HEK293T (cell line): ENCODE measurements around the gene CUX1.

Source experiments
- CTCF ChIA-PET: fragments of 350-600 bp; formaldehyde crosslinking; extraction: SDS; loops from one replicate; lab custom pipeline; 2021; ENCODE audit warnings: antibody characterized with exemption, inconsistent platforms; lab: Yijun Ruan, JAX
- POLR2A ChIA-PET: fragments of 350-600 bp; formaldehyde crosslinking; extraction: SDS; loops from one replicate; lab custom pipeline; 2020; ENCODE audit warnings: antibody characterized with exemption, inconsistent platforms; lab: Yijun Ruan, JAX
- DNase-seq: peaks from one replicate; pipeline ENCODE4 v3.0.0; 2012; ENCODE audit warnings: mixed read lengths; ENCODE audit errors: extremely low spot score
- ARNT ChIP-seq: fragments of 450-650 bp; IDR thresholded peaks from 2 replicates; pipeline ENCODE4 v1.6.1; 2017; ENCODE audit warnings: mild to moderate bottlenecking
- BHLHE40 ChIP-seq: fragments of 450-650 bp; IDR thresholded peaks from 2 replicates; pipeline ENCODE4 v1.6.1; 2016; ENCODE audit warnings: mild to moderate bottlenecking, moderate library complexity, borderline replicate concordance
- CTBP1 ChIP-seq: fragments of 450-650 bp; IDR thresholded peaks from 2 replicates; pipeline ENCODE4 v1.6.1; 2016; ENCODE audit warnings: borderline replicate concordance
- ELF4 ChIP-seq: fragments of 450-650 bp; IDR thresholded peaks from 2 replicates; pipeline ENCODE4 v1.6.1; 2017; ENCODE audit warnings: antibody characterized with exemption
- FOXA1 ChIP-seq: fragments of 450-650 bp; IDR thresholded peaks from 2 replicates; pipeline ENCODE4 v1.6.1; 2016; ENCODE audit warnings: mild to moderate bottlenecking
- FOXK2 ChIP-seq: fragments of 450-650 bp; IDR thresholded peaks from 2 replicates; pipeline ENCODE4 v1.6.1; 2016; ENCODE audit warnings: mild to moderate bottlenecking
- FOXM1 ChIP-seq: fragments of 450-650 bp; IDR thresholded peaks from 2 replicates; pipeline ENCODE4 v1.6.1; 2017; ENCODE audit warnings: mild to moderate bottlenecking, borderline replicate concordance
- HDGF ChIP-seq: fragments of 450-650 bp; IDR thresholded peaks from 2 replicates; pipeline ENCODE4 v1.6.1; 2017; ENCODE audit warnings: antibody characterized with exemption, borderline replicate concordance
- L3MBTL2 ChIP-seq: fragments of 450-650 bp; conservative IDR thresholded peaks from 2 replicates; pipeline ENCODE4 v1.6.1; 2016; ENCODE audit warnings: mild to moderate bottlenecking
- LEF1 ChIP-seq: fragments of 450-650 bp; IDR thresholded peaks from 2 replicates; pipeline ENCODE4 v1.6.1; 2017; ENCODE audit warnings: mild to moderate bottlenecking, borderline replicate concordance
- NFRKB ChIP-seq: fragments of 450-650 bp; IDR thresholded peaks from 2 replicates; pipeline ENCODE4 v1.6.1; 2016; ENCODE audit warnings: mild to moderate bottlenecking, moderate library complexity
- SP1 ChIP-seq: fragments of 450-650 bp; IDR thresholded peaks from 2 replicates; pipeline ENCODE4 v1.6.1; 2017
- SUZ12 ChIP-seq: fragments of 450-650 bp; IDR thresholded peaks from 2 replicates; pipeline ENCODE4 v1.6.1; 2016; ENCODE audit warnings: mild to moderate bottlenecking
- TARDBP ChIP-seq: fragments of 450-650 bp; IDR thresholded peaks from 2 replicates; pipeline ENCODE4 v1.6.1; 2016
- ZNF384 ChIP-seq: fragments of 450-650 bp; IDR thresholded peaks from 2 replicates; pipeline ENCODE4 v1.6.1; 2016
- TF ChIP-seq, protein P1 (sequence below): fragments of 450-650 bp; IDR thresholded peaks from 2 replicates; pipeline ENCODE4 v1.6.1; 2016

Gene CUX1

DNA sequence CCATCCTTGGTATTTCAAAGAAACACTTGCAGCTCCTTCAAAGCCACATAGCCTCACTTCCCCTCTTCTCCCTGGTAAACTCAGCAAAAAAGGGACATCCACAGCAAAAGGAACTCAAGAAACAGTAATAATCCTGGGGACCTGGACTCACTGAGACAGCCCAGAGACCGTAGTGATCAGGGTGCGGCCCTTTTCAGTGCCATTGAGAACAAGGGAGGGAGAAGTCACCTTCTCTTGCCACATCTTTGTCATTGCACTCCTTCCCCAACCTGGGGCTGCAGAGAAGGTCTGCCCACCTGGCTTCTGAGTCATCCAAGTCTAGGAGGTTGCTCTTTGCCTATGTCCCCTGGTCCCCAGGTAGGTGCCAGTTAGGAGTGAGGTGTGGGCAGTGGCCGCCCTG, 375.4 kb downstream of the CUX1 start:
- ChIA-PET POLR2A (no interaction called here), CTCF (no interaction called here)

DNA sequence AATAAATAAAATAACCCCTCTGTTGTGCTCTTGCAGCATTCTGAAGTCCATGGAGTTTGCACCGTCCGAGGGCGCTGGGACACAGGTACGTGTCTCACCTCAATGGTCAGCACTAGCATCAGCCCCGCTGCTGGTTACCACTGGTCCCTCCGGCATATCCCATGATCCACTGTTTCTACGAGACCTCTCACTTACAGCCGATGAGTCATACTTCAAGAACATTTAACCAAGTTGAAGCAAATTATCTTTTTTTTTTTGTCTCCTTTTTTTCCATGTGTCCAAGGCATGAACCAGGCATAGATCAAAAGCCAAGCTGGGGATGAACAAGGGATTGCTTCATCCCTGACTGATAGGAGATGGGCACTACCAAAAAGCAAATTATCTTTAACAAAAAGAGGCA, 376.4 kb downstream of the CUX1 start:
- POLR2A ChIA-PET, result no interaction called here
- CTCF ChIA-PET, result no interaction called here

More for the DNA sequence above, 375.4 kb downstream of the CUX1 start:
- no peak for DNase-seq
- TF ChIP-seq SUZ12, result no peak
- no peak for TF ChIP-seq CTBP1
- no peak for TF ChIP-seq ELF4
- no peak for TF ChIP-seq BHLHE40
- no peak for TF ChIP-seq FOXA1

DNA sequence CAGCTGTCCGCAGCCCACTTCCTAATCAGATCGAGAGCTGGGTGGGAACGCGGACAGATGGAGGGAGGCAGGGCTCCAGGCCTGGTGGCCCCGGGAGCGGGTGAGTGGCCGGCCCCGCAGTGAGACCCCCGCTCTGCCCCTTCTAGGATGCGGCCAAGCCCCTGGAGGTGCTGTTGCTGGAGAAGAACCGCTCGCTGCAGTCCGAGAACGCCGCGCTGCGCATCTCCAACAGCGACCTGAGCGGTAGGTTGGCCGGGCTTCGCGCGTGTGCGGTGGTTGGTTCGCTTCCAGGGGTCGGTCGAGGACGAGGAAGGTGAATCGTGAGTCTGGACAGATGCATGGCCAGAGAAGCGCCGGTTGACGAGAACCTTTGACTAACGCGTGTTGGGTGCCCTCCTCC, 377.9 kb downstream of the CUX1 start:
- TF ChIP-seq FOXM1 (no peak), HDGF (no peak), NFRKB (no peak), FOXA1 (no peak), ARNT (no peak), ZNF384 (no peak), ELF4 (no peak), TARDBP (no peak), FOXK2 (no peak), SP1 (no peak), L3MBTL2 (no peak), LEF1 (no peak), CTBP1 (no peak), SUZ12 (no peak), BHLHE40 (no peak)
- TF ChIP-seq, protein P1, sequence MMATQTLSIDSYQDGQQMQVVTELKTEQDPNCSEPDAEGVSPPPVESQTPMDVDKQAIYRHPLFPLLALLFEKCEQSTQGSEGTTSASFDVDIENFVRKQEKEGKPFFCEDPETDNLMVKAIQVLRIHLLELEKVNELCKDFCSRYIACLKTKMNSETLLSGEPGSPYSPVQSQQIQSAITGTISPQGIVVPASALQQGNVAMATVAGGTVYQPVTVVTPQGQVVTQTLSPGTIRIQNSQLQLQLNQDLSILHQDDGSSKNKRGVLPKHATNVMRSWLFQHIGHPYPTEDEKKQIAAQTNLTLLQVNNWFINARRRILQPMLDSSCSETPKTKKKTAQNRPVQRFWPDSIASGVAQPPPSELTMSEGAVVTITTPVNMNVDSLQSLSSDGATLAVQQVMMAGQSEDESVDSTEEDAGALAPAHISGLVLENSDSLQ, result no peak
- ChIA-PET POLR2A (no interaction called here), CTCF (no interaction called here)
- no peak for DNase-seq

More for the DNA sequence above, 376.4 kb downstream of the CUX1 start:
- TF ChIP-seq ZNF384, result no peak
- no peak for TF ChIP-seq HDGF
- no peak for TF ChIP-seq FOXK2
- DNase-seq, result no peak

DNA sequence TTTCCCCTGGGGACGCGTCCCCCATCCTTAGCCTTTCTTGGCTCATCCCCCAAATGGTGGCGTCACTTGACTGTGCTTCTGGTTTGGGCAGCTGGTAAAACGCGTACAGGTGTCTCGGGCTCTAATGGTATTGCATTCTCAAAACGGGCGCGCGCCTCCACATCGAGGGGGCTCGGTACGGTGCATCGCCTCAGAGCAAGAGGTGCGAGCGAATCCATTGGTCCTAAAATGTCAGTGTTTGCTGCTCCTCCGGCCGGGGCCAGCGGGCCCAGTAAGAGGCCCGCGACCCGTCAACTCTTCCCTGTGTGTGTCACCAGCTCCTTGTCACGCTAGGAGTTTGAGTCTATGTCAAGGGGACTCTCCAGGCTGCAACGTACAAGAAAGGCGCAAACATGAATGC, 378.6 kb downstream of the CUX1 start:
- TF ChIP-seq ARNT (no peak), SP1 (no peak), ZNF384 (no peak), FOXM1 (no peak), HDGF (no peak), SUZ12 (no peak), CTBP1 (no peak), NFRKB (no peak), L3MBTL2 (no peak), LEF1 (no peak), FOXK2 (no peak)
- POLR2A ChIA-PET, result no interaction called here
- CTCF ChIA-PET, result no interaction called here
- DNase-seq, result no peak

DNA sequence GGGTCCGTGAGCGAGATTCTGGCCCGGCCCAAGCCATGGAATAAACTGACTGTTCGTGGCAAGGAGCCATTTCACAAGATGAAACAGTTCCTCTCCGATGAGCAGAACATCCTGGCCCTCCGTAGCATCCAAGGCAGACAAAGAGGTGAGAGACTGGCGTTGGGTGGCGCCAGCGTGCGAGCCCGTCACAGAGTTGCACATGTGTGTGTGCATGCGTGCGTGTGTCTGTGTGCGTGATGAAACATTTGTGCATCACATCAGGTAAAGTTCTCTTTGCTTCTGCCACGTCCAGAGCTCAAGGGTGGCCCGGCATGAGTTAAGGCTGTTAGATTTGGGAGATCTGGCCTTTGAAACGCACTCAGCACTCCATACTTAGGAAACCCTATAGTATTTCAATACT, 379.7 kb downstream of the CUX1 start:
- no peak for DNase-seq
- POLR2A ChIA-PET, result no interaction called here
- no peak for TF ChIP-seq LEF1
- no peak for TF ChIP-seq BHLHE40
- TF ChIP-seq NFRKB, result no peak
- TF ChIP-seq L3MBTL2, result no peak
- TF ChIP-seq FOXA1, result no peak
- TF ChIP-seq FOXM1, result no peak
- no peak for TF ChIP-seq TARDBP
- TF ChIP-seq, protein P1, result no peak
- no peak for TF ChIP-seq SUZ12
- no peak for TF ChIP-seq HDGF
- TF ChIP-seq ZNF384, result no peak
- no peak for TF ChIP-seq SP1
- TF ChIP-seq ELF4, result no peak
- TF ChIP-seq FOXK2, result no peak
- TF ChIP-seq CTBP1, result no peak
- no peak for TF ChIP-seq ARNT
- CTCF ChIA-PET, result no interaction called here

DNA sequence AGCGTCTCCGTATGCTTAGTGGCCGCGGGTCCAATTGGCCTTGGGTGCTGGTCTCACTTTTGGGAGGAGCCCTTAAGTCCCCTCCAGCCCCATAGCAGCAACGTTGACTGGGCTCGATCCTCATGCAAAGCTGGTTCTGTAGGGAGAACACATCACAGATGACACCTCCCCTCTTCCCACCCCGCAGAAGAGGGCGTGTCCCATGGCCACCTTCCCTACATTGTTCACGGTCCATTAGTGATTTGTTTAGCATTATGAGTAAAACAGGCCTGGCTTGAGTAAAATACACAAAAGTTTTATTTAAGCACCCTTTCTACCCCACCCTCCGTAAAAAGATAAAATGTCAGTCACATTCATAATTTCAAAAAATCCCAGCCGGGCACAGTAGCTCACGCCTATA, 380.2 kb downstream of the CUX1 start:
- no peak for TF ChIP-seq SP1
- TF ChIP-seq FOXA1, result no peak
- no peak for TF ChIP-seq BHLHE40
- no peak for TF ChIP-seq ELF4
- TF ChIP-seq TARDBP, result no peak
- no peak for TF ChIP-seq CTBP1
- no peak for TF ChIP-seq ZNF384
- no peak for TF ChIP-seq NFRKB
- no peak for TF ChIP-seq SUZ12
- no peak for TF ChIP-seq L3MBTL2
- TF ChIP-seq FOXM1, result no peak
- TF ChIP-seq FOXK2, result no peak
- no peak for TF ChIP-seq HDGF
- TF ChIP-seq, protein P1, result no peak
- no peak for TF ChIP-seq LEF1
- no peak for TF ChIP-seq ARNT
- POLR2A ChIA-PET, result no interaction called here
- CTCF ChIA-PET, result interaction anchor here (0.6 kb wide), 1 partner anchor 270 kb away, joined by 6 read pairs; no protein-coding TSS in a partner anchor
- no peak for DNase-seq
